DMS53 treated with DMSO at 0.1 percent for 48 hours (cell line): ENCODE measurements around the gene TUBA4A.
"Not testable (repeated sequence)": the region's sequence is repeated elsewhere in the genome, so short reads cannot be mapped to it uniquely, and the experiment has no call there.

Experiments
- DNase-seq: peaks from one replicate; lab custom pipeline; 2025; ENCODE audit not compliant: unreplicated experiment; lab: John Stamatoyannopoulos, UW

The TUBA4A gene

GRCh38 chr2:219214141-219214540, 39.6 kb downstream of the TUBA4A start:
- no peak for DNase-seq

- DNase-seq: no peak
Measured at GRCh38 chr2:219213486-219214071, 40.1 kb downstream of the TUBA4A start.

GRCh38 chr2:219213026-219213415, 40.7 kb downstream of the TUBA4A start:
- DNase-seq: no peak

- DNase-seq: no peak
Measured at GRCh38 chr2:219210886-219211362, 42.8 kb downstream of the TUBA4A start.

- DNase-seq: no peak
Measured at GRCh38 chr2:219210196-219210885, 43.4 kb downstream of the TUBA4A start.

- DNase-seq: no peak
Measured at GRCh38 chr2:219209236-219210195, 44.2 kb downstream of the TUBA4A start.

GRCh38 chr2:219207884-219208740, 45.6 kb downstream of the TUBA4A start:
- DNase-seq: no peak

- peak; percentile 41 for DNase-seq
Measured at GRCh38 chr2:219207134-219207883, 46.4 kb downstream of the TUBA4A start.

- DNase-seq: peak; percentile 75
Measured at GRCh38 chr2:219206328-219207133, 47.2 kb downstream of the TUBA4A start, which contains the start of gene ZFAND2B. Gene ZFAND2B (plus strand): TSS chr2:219206782. CDS start chr2:219206988, 206 bp downstream.

GRCh38 chr2:219205981-219206327, 47.8 kb downstream of the TUBA4A start:
- no peak for DNase-seq

- DNase-seq: no peak
Measured at GRCh38 chr2:219205165-219205538, 48.6 kb downstream of the TUBA4A start.

- no peak for DNase-seq
Measured at GRCh38 chr2:219204425-219205164, 49.1 kb downstream of the TUBA4A start.

GRCh38 chr2:219201331-219201730, 52.4 kb downstream of the TUBA4A start:
- DNase-seq: not testable (repeated sequence)

GRCh38 chr2:219200502-219201326, 53.0 kb downstream of the TUBA4A start:
- DNase-seq: not testable (repeated sequence)
